HG02885 (cell line): ENCODE data around the gene SNN.

Experiments used
- ATAC-seq: cut with Tn5 transposase; IDR thresholded peaks from one replicate; pipeline ENCODE4 v1.9.1; 2021; ENCODE audit warnings: mild to moderate bottlenecking; ENCODE audit not compliant: unreplicated experiment, poor library complexity

SNN gene

DNA sequence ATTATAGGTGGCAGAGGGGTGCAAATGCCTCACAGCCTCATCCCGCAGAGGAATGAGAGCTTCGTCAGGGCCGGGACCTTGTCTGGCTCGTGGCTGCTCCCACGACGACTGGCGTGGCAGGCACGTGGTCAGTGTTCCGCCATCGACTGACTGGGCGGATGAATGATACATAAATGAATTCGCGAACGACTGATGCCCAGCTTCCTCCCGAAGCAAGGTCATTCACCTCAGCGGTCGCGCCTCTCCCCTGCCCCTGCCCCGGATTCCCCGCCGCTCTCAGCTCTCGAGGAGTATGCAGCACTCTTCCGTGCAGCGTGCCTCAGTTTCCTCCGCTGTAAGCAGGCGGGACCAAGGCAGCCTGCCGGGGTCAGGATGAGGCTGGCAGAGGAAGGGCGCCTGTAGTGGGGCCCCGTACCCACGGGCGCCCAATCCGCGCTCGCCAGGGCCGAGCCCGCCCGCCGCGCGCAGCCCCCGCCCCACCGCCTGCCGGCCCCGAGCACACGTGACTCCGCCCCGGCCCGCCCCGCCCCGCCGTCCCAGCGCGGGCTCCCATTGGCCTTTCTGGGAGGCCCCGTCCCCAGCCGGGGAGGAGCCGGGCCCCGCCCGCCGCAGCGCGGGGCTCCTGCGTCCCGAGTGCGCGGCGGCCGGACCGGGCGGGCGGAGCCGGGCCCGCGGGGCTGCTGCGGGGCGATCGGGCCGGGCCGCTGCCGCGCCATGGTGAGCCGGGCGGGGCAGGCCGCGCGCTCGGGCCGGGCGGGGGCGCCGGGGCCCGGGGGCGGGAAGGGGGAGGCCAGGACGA is at the start of gene SNN:
SNN (plus strand) TSS at position 632 of the 799 bp plus-strand sequence. CDS start 7,605 bp downstream, outside the sequence.
- ATAC-seq = peak; percentile 80

GRCh38 chr16:11619327-11619851 is 48.9 kb upstream of the SNN start:
- ATAC-seq = no peak

- no peak for ATAC-seq
Measured at GRCh38 chr16:11620243-11621003, 47.8 kb upstream of the SNN start.

GRCh38 chr16:11621539-11621919 is 46.7 kb upstream of the SNN start:
- no peak for ATAC-seq

DNA sequence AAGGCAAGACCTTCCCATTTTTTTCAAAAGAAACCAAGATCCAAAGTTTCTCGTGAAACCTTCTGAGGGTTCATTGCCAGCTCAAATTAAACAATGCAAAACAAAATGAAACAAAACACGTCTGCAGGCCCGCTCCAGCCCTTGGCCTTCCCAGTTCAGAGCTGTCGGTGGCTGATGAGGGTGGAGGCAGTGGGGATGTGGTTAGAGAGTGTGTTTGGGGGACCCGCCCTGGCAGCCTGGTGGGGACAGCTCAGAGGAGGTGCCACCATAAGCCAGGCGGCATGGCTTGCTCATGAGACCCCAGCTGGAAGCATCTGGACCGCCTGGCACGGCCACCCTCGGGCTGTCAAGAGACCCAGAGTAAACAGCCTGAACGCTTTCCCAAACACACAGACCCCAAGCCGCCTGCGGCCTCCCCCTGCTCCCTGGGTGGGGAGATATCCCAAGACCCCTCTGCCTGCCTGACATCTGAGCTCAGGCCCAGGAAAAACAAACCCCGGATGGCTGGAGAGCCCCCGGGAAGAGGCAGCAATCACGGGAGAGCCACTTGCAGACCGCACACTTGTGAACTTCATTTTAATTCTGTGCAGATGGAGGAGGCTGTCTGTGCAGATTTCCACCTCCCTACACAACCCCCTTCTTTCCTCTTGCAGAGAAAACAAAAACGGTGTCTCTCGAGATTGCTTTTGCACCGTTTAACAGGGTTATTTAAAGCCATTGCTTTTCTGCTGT is 46.2 kb upstream of the SNN start:
- ATAC-seq = no peak

- no peak for ATAC-seq
Measured at GRCh38 chr16:11624205-11624604, 44.0 kb upstream of the SNN start.

DNA sequence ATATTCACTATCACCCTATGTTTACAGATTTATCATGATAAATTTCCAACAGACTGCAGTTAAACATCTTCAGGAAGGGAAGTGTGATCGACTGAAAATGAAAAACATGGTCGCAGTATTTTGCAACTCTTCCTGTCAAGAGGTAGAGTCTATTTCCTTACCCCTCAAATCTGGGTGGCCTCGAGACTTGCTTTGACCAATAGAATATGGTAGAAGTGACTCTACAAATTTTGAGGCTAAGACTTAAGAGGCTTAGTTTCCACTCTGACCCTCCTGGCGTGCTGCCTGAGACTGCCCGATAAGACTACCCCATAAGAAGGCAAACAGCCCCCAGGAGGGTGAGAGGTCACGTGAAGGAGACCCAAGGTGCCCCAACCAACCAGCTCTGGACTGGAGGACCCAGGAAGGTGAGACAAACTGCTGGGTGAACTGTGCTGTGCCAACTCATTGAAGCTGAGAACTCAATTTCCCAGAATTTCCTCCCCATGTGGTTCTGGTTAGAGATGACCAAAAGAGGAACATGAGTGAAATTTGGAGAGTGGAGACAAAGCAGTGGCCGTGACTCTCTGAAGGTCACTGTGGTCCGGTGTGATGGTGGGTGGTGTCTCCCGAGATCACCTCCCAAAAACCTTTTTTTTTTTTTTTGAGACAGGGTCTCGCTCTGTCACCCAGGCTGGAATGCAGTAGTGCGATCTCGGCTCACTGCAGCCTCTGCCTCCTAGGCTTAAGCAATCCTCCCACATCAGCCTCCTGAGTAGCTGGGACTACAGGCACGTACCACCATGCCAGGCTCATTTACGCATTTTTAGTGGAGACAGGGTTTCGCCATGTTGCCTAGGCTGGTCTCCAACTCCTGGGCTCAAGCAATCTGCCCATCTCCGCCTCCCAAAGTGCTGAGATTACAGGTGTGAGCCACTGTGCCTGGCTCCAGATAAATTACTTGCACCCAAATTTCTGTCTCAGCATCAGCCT is 43.3 kb upstream of the SNN start:
- no peak for ATAC-seq

- no peak for ATAC-seq
Measured at GRCh38 chr16:11625769-11626168, 42.5 kb upstream of the SNN start.

- no peak for ATAC-seq
Measured at GRCh38 chr16:11626657-11627291, 41.5 kb upstream of the SNN start.

DNA sequence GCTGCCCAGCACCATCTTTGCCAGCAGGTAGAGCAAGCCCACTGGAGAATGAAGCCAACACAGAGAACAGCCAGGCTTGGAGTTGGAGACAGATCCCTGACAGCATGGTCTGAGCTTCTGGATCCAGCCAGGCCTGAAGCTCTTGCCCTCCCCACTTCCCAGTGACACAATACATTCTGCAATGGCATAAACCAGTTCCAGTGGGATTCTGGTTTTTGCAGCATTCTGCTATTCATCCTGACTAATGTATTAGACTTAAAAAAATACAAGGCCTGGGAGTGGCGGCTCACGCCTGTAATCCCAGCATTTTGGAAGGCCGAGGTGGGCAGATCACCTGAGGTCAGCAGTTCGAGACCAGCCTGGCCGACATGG is 41.0 kb upstream of the SNN start:
- ATAC-seq = no peak

- ATAC-seq = no peak
Measured at GRCh38 chr16:11627822-11628457, 40.3 kb upstream of the SNN start.

DNA sequence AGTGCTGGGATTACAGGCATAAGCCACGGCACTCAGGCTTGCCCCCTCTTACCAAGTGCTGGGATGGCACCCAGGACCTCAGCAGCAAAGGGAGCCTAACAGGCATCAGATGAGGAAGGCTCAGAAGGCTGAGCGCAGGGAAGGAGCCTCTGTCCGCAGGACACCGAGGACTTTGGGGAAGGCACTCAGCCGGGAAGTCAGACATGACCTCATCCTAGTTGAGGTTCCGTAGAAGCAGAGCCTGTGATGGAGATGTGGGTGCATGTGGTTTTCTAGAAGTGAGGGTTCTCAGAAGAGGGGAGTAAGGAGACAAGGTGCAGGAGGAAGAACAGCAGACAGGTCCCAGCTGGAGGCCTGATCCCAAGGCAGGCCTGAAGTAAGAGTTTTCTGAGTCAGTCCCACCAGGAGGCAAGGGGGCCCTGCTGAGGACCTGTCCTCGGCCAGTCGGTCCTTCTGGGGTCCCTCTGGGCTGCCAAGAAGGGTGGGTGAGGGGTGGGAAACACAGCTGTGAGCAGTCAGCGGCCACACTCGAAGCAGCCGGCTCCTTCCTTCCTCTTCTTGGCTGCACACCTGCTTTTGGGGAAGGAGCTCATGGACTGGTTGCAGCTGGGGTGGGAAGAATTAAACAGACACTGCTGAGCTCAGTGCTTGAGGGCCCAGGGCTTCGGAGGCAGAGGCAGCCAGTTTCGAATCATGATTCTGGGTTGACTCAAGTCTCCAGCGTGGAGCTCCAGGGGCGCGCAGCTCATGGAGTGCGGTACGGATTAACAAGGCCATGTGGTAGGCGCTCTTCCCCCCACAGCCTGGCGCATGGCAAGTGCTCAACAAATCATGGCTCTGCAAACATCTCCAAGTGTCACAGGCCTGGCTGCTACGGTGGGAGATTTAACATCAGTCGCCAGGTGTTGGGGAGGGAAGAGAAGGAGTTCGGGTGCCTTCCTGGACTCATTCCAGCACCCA is 38.9 kb upstream of the SNN start:
- ATAC-seq = no peak

GRCh38 chr16:11630046-11630767 is 38.0 kb upstream of the SNN start:
- ATAC-seq = no peak

- no peak for ATAC-seq
Measured at GRCh38 chr16:11630768-11631056, 37.5 kb upstream of the SNN start.

- ATAC-seq = no peak
Measured at GRCh38 chr16:11631214-11631613, 37.0 kb upstream of the SNN start.

DNA sequence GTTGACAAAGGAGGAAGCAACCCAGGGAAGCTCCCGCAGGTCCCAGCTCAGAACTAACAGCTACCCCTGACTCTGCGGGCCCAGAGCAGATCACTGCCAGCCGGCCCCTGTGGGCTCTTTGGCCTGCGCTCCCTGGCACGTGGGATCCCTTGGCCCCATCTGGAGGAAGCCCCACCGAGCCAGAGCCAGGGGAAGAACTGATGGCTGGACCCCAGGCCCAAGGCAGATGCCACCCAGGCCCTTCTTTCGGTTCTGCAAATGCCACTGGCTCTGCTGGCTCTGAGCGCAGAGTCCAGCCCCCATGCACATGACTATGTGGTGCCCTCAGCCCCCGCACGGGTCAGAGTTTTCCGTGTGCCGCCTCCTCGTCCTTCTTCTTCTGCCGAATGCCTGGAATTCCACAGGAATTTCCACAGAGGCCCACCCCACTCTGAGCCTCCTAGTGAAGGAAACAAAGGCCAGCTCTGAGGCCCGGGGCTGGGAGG is 35.8 kb upstream of the SNN start:
- ATAC-seq = no peak

DNA sequence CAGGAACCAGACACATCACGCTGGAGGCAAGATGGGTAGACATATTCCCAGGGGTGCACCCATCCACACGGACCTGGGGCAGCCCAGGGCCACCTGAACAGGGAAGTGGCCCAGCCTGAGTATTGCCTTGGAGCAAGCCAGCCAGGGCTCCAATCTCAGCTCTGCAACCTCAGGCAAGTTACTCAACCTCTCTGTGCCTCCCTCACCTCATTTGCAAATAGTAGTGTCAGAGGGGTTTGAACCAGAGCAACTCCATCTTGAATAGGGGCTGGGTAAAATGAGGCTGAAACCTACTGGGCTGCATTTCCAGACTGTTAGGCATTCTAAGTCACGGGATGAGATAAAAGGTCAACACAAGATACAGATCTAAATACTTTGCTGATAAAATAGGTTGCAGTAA is 35.1 kb upstream of the SNN start:
- ATAC-seq = no peak
